GM12873 (cell line): Measurements from ENCODE around the gene ATRNL1.

Experiments used
- TF ChIP-seq, protein P1 (sequence below): IDR thresholded peaks from 2 replicates; pipeline ENCODE4 v1.5.1; 2012; ENCODE audit warnings: low read depth, mild to moderate bottlenecking, moderate library complexity, low read length, control low read depth; ENCODE audit not compliant: insufficient read depth; ENCODE audit errors: missing control alignments

ATRNL1 gene

DNA sequence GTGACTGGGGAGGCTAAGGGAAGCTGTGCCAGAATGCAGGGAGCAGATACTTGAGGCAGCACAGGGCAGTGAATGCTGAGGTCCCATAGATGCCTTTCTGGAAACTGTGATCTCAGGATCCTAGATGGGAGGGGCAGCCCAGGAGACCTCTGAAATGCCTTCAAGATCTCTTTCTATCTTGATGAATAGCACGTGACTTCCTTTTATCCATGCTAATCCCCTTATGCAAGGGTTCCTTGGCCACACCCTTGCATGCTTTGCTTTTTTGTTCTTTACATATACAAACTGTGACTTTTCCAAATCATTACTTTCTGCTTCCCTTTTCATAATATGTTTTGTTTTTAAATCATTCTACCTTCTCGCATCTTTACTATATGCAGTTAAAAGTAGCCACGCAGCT is 14.7 kb downstream of the ATRNL1 start:
- TF ChIP-seq, protein P1, sequence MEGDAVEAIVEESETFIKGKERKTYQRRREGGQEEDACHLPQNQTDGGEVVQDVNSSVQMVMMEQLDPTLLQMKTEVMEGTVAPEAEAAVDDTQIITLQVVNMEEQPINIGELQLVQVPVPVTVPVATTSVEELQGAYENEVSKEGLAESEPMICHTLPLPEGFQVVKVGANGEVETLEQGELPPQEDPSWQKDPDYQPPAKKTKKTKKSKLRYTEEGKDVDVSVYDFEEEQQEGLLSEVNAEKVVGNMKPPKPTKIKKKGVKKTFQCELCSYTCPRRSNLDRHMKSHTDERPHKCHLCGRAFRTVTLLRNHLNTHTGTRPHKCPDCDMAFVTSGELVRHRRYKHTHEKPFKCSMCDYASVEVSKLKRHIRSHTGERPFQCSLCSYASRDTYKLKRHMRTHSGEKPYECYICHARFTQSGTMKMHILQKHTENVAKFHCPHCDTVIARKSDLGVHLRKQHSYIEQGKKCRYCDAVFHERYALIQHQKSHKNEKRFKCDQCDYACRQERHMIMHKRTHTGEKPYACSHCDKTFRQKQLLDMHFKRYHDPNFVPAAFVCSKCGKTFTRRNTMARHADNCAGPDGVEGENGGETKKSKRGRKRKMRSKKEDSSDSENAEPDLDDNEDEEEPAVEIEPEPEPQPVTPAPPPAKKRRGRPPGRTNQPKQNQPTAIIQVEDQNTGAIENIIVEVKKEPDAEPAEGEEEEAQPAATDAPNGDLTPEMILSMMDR, result no peak

DNA sequence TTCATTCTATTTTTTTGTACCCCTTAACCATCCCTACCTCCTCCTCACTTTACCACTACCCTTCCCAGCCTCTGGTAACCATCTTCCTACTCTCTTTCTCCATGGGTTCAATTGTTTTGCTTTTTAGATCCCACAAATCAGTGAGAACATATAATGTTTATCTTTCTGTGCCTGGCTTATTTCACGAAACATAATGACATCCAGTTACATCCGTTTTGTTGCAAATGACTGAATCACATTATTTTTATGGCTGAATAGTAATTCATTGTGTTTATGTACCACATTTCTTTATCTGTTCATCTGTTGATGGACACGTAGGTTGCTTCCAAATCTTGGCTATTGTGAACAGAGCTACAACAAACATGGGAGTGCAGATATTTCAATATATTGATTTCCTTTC is 24.1 kb downstream of the ATRNL1 start:
- TF ChIP-seq, protein P1, result no peak

DNA sequence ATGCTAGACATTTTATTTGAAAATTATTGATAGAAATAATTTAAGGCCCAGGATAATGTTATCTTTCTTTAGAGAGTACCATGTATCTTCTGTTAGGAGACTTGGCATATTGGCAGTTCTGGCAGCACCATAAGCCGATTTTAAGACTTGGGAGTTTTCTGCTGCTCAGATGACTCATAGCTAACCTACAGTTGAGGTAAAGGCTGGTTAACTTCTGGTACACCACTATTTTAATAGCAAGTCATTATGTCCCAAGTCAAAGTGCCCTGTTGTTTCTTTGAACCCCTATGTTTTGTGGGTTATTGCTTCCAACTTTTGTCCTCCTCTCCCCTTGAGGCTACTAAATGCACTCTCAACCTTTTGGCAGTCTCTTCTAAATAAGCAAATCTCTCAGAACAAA is 25.2 kb downstream of the ATRNL1 start:
- TF ChIP-seq, protein P1, result no peak

DNA sequence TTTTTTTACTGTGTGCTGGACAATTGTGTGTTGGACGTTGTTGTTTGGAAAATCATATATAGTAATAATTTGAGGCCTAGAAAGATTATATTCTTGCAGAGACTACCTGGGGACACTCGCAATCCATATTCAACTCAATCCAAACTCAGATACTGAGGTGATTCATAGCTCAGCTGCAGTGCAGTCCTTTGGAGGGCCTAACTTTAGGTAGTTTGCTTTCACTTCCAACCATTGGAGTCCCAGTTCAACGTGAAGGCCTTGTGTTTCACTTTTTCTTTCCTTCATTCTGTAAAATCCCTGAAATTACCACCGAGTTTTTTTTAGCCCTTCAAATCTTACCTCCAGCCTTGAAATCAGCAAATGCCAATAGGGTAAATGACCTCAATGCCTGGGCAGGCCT is 32.3 kb downstream of the ATRNL1 start:
- TF ChIP-seq, protein P1, result no peak

DNA sequence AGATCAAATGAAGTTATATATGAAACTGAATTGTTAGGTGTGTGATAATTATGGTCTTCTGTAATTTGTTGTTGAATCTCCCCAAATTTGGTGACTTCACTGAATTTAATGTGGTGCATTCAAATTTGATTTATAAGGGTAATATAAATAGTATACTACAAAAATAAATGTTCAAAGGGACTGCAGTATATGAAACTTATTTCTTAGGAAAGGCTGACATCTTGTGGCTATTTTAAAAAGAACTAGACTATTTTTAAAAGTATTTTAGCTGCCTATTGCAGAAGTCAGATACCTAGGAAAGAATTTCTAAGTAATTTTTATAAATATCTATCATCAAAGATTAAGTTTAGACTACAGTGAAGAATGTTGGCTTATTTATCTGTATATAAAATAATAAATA is 36.6 kb downstream of the ATRNL1 start:
- TF ChIP-seq, protein P1, result no peak

DNA sequence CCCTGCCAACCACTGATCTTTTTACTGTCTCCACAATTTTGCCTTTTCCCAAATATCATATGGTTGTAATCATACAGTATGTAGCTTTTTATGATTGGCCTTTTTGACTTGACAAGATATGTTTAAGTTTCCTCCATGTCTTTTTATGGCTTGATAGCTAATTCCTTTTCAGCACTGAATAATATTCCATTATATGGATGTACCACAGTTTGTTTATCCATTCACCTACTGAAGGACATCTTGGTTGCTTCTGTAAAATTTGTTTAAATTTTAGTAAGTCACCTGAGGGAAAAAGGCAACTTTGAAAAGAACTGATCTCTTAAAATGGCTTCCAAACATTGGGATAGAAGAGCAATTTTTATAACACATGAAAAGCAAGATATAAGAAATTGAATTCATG is 43.5 kb downstream of the ATRNL1 start:
- TF ChIP-seq, protein P1, result no peak

DNA sequence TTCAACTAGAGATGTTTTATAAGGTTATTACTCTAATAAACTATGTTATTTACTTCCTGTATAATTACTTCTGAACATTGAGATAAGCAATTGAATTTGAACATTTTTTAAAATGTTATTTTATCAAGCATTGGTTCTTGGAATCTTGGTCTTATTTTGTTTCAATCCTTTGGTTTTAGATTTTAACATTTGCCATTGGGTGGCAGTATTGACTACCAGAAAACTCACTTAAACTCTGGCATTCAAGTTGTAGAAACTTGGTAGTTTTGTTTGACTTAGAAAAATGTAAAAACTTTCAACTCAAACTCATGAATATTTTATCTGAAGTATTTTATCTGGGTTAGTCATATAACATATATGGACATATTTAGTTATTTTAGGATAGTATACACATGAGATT is 48.1 kb downstream of the ATRNL1 start:
- TF ChIP-seq, protein P1, result no peak
